ENCODE results near the gene DPP6.

Gene DPP6

GRCh38 chr7:154785898-154786297, 733.7 kb downstream of the DPP6 start:
- DNase-seq: no peak

GRCh38 chr7:154789404-154789803, 737.2 kb downstream of the DPP6 start:
- no peak for DNase-seq

DNA sequence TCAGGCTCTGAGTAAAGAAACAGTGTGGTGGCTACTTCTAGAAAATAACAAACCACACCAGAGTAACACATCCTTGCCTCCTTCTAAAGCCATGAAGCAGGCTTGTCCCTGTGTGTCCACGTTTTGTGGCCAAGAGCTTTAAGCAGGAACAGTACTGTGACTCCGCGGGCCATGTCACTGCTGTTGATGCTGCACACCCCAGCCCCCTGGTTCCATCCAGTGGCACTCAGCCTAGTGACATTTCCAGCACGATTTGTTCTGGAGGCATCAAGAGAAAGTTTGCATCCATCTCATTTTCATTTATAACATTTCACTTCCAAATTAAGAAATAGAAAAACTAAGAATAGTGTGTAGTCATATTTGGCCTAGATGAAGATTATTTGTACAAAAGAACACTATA, 739.4 kb downstream of the DPP6 start:
- DNase-seq: no peak

- DNase-seq: no peak
Measured at GRCh38 chr7:154792436-154793055, 740.3 kb downstream of the DPP6 start.

DNA sequence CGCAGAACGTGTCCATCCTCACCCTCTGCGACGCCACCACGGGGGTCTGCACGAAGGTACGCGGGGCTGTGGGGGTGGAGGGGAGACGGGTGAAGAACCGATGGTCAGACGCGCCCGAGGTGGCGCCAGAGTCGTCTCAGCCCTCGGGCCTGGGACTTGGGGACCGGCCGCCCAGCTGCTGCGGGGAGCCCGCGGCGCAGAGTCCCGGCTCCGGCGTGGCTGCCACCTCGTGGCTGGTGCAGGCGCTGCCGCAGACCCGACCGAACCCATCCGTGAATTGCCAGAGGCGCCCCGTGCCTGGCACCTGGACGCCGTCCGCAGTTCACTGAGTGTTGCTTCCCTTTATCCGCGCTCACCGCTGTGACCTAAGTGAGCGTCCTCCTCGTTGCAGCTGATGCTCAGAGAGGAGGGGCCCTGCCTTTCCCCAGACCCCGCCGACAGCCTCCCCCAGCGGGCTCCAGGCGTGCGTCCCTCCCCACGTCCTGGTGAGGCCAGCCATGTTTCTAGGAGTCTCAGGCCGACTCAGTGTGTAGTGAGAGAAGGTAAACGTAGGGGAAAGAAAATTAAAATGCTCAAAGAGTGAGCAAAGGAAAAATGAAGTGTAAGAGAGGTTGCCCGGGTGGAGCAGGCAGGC, 742.1 kb downstream of the DPP6 start:
- DNase-seq: no peak

- no peak for DNase-seq
Measured at GRCh38 chr7:154795014-154795413, 742.8 kb downstream of the DPP6 start.

- DNase-seq: no peak
Measured at GRCh38 chr7:154795437-154795836, 743.2 kb downstream of the DPP6 start.

DNA sequence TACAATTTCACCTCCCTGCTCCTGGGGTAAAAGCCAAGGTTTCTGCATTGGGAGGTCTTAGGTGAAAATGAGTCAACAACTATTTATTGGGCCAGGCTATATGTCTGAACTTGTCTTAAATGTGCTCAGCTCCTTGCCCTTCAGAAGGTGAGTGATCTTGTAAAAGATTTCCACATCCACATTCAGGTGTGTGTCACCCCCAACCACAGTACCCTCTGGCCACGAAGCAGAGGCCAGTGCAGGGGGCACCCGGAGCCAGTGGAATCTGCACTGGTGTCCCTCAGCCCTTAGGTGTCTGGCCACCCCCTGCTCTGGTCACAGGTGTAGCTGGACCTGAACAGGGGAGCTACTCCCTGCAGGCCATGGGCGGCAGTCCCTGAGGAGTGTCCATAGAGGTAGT, 752.3 kb downstream of the DPP6 start:
- DNase-seq: no peak

DNA sequence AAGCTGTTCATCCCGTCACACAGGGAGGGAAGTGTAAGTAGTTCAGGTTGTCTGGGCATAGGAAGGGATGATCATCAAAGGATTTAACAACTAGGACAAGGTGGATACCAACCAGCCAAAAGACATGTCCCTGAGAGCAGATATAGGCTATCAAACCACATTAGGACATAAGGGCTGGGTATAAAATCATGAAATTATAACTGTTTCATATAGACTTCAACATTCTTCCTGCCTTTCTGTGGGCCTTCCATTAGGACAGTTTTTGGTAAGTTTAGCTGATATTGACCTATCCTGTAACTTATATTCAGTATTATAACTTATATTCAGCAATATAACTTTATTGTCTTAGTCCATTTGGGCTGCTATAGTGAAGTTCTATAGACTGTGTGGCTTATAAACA, 759.8 kb downstream of the DPP6 start:
- no peak for DNase-seq

DNA sequence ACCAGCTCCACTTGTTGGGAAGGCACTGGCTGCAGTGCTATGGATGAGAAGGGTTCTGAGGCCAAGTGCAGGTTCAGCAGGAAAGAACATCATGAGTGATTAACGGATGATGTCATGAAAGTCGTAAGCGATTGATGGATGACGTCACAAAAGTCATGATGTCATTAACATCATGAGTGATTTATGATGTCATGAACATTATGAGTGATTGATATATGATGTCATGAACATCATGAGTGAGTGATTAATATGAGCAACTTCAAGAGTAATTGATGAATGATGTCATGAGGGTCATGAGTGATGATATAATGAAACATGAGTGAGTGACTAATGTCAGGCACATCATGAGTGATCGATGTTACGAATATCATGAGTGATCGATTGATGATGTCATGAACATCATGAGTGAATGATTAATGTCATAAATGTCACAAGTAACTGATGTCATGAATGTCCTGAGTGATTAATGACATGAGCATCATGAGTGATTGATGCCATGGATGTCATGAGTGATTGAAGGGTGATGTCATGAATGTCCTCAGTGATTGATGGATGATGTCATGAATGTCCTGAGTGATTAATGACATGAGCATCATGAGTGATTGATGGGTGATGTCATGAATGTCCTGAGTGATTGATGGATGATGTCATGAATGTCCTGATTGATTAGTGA, 765.2 kb downstream of the DPP6 start:
- DNase-seq: no peak

- no peak for DNase-seq
Measured at GRCh38 chr7:154827007-154827406, 774.8 kb downstream of the DPP6 start.

DNA sequence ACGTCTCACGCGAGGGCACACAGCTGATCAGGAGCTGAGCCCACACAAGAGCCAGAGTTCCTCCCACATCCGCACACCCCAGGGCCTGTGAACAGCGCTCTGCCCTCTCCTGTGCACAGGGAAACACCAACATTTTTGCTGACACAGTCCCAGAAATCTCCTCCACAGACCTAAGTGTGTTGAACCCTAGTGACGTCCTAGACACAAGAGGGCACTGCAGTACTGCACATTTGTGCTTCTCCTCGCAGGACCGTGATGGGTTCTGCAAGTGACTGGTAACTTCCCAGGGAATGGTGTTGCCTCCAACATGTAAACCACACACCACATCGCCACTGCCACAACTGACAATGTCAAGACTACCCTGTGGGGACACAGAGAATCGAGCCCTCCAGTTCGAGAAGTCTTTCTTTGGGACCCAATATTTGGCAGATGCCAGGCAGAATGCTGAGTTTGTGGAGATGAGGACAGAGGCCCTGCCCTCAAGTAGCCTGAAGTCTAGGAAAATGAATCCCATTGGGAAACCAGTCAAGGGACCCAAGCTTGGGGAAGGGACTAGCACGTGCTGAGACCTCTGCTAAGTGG, 780.5 kb downstream of the DPP6 start:
- DNase-seq: no peak

- DNase-seq: no peak
Measured at GRCh38 chr7:154836021-154836448, 783.8 kb downstream of the DPP6 start.

DNA sequence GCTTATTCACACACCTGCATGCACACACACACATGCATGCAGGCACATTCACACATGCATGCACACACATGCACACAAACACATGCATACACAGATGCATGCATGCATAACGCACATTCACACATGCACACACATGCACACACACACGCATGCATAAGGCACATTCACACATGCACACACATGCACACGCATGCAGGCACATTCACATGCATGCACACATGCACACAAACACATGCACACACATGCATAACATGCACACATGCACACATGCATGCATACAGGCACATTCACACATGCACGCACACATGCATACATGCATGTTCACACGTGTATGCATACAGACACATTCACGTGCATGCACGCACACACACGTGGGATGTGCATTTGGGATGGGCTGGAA, 784.9 kb downstream of the DPP6 start:
- DNase-seq: no peak

DNA sequence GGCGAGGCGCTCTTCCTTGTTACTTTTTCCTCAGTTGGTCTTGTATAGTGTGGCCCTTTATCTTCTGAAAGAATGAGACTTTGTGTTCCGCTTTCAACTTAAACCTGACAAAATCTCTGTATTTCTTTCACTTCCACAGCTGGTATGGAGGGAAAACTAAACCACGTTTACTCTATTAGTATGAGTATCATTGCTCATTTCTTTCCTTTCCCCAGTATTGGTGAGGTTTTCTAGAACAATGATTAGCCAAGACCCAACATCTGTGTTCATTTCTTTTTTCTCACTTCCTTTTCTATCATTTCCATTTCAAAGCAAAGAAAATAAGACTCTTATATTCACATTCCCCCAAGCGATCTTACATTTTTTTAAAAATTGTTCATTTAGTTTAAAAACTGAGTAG, 785.4 kb downstream of the DPP6 start:
- DNase-seq: no peak

GRCh38 chr7:154840086-154840485, 787.9 kb downstream of the DPP6 start:
- DNase-seq: no peak

GRCh38 chr7:154841731-154842331, 789.6 kb downstream of the DPP6 start:
- DNase-seq: no peak

DNA sequence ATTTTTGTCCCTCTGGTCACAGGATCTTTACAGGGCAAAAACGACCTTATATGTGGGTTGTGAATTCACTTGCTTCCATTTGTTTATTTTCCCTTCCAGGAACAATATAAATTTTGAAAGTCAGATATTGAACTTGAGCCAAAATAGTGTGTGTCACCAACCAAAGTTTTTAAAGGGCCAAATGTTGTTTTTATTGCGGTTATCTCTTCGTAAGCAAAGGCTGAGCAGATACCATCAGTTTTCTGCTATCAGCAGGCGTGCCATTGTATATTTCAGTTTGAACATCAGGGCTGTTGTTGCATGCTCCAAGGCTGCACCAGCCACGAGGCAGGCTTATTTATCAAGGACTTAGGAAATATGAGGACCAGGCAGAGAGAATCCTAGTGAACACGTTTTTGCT, 790.4 kb downstream of the DPP6 start:
- DNase-seq: no peak

- no peak for DNase-seq
Measured at GRCh38 chr7:154843670-154844237, 791.6 kb downstream of the DPP6 start.

DNA sequence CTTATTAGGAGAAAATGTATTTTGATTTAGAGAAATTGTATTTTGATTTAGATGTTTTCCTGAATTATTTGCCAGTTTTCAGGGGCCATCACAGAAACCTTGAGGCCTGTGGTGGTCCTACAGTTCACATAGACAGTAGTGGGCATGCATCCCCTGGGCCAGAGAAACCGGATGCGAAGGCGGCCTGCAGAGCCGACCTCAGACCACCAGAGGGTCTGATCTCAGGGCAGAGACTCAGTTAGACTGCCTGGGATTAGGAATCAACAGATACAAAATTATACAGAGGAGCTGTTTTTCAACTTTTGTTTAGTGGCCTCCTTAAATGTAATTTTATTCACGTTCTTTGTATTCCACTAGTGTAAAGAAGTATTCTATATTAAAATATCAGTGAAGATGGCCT, 792.3 kb downstream of the DPP6 start:
- no peak for DNase-seq

GRCh38 chr7:154844955-154845354, 792.8 kb downstream of the DPP6 start:
- DNase-seq: no peak

DNA sequence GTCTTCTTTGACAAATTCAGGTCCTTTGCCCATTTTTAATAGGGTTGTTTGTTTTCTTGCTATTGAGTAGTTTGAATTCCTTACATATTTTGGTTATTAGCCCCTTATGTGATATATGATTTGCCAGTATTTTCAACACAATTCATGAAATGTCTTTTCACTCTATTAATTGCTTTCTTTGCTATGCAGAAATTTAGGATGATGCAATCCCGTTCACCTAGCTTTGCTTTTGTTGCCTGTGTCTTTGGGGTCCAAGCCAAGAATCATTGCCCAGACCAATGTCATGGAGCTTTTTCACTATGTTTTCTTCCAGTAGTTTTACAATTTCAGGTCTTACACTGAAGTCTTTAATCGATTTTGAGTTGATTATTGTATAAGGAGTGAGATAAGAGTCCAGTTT, 796.3 kb downstream of the DPP6 start:
- no peak for DNase-seq

DNA sequence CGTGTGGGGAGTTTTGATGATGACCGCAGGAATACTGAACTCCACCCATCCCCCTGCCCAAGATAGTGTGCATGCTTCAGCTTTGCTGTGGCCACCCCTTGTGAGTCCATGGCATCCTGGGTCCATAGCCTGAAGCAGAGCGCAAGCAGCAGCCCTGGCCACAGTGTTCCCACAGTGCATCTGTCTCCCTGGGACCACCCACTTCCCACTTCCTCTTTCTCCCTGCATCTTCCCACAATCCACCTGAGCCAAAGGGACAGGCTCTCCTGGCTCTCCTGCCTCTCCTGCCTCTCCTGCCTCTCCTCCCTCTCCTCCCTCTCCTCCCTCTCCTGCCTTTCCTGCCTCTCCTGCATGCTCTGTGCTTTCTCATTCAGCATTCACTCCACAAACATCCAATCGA, 800.0 kb downstream of the DPP6 start:
- no peak for DNase-seq
